K562 (cell line): ENCODE results near the gene RNF34. TPM values are rescaled to one million over a fixed set of nuclear protein-coding genes. Genes with fewer than 3 reads are reported as not detected.

Source experiments
- AFF1 ChIP-seq, 2 experiments: fragments of 450-650 bp; IDR thresholded peaks; 2 replicates each; pipeline ENCODE4 v1.6.1; 2018; ENCODE audit warnings: mild to moderate bottlenecking in 2 of 2, low read depth in 1 of 2; ENCODE audit not compliant: partially characterized antibody in 2 of 2
- ARID2 ChIP-seq: fragments of 450-650 bp; IDR thresholded peaks from 2 replicates; pipeline ENCODE4 v1.6.1; 2017; ENCODE audit warnings: antibody characterized with exemption, mild to moderate bottlenecking
- DDX20 ChIP-seq: fragments of 450-650 bp; IDR thresholded peaks from 2 replicates; pipeline ENCODE4 v1.6.1; 2016; ENCODE audit warnings: missing genetic modification characterization, low read depth, mild to moderate bottlenecking, missing compliant biosample characterization, moderate library complexity
- ELF4 ChIP-seq: fragments of 450-650 bp; formaldehyde crosslinking; IDR thresholded peaks from 2 replicates; pipeline ENCODE4 v1.4.0; 2022; ENCODE audit warnings: missing genetic modification characterization
- HMG20A ChIP-seq: fragments of 450-650 bp; formaldehyde crosslinking; conservative IDR thresholded peaks from 2 replicates; pipeline ENCODE4 v1.4.0; 2020; ENCODE audit warnings: mild to moderate bottlenecking, mixed read lengths
- MAFK ChIP-seq: IDR thresholded peaks from 2 replicates; pipeline ENCODE4 v1.6.1; 2011; ENCODE audit warnings: low read length, improper control_type of control experiment
- MCM5 ChIP-seq: fragments of 450-650 bp; IDR thresholded peaks from 2 replicates; pipeline ENCODE4 v1.6.1; 2016; ENCODE audit warnings: low read depth
- OTX1 ChIP-seq: fragments of 450-650 bp; formaldehyde crosslinking; IDR thresholded peaks from 2 replicates; pipeline ENCODE4 v1.4.0; 2022; ENCODE audit warnings: mild to moderate bottlenecking
- RBM17 ChIP-seq: fragments of 200-400 bp; formaldehyde crosslinking; IDR thresholded peaks from 2 replicates; pipeline ENCODE4 v1.6.1; 2017; ENCODE audit warnings: low read depth, mild to moderate bottlenecking, low read length, borderline replicate concordance
- SAFB ChIP-seq: fragments of 200-400 bp; formaldehyde crosslinking; IDR thresholded peaks from 2 replicates; pipeline ENCODE4 v1.6.1; 2017; ENCODE audit warnings: low read depth, low read length, borderline replicate concordance
- TGIF2 ChIP-seq: sonication (generic); formaldehyde crosslinking; IDR thresholded peaks from 2 replicates; pipeline ENCODE4 v1.8.1; 2022; ENCODE audit warnings: mild to moderate bottlenecking, missing genetic modification reagents, moderate library complexity
- ZC3H8 ChIP-seq: fragments of 450-650 bp; IDR thresholded peaks from 2 replicates; pipeline ENCODE4 v1.6.1; 2017
- ZEB2 ChIP-seq: fragments of 450-650 bp; IDR thresholded peaks from 2 replicates; pipeline ENCODE4 v1.6.1; 2016
- ZNF140 ChIP-seq: fragments of 250-450 bp; sonication (Bioruptor Pico); IDR thresholded peaks from 2 replicates; pipeline ENCODE4 v1.8.0; 2021; ENCODE audit warnings: moderate library complexity, mild to moderate bottlenecking, inconsistent platforms
- ZNF592 ChIP-seq: fragments of 450-650 bp; IDR thresholded peaks from 2 replicates; pipeline ENCODE4 v1.6.1; 2017; ENCODE audit warnings: antibody characterized with exemption, mild to moderate bottlenecking
- polyA plus RNA-seq, 8 experiments: library from polyadenylated mRNA; depleted of rRNA in 4 of 8; stranded (reverse) in 5 of 8; unstranded in 3 of 8; fragments of >200 nt; fragmentation: Nextera tagmentation in 2 of 8; fragmentation: Illumina TruSeq in 1 of 8; extraction: Ambion mirVana in 2 of 8; extraction: Trizol in 1 of 8; gene quantifications; 2 replicates each; pipeline versions ENCODE4 v1.2.1 to v1.2.3, GENCODE V29; 2011 to 2014; ENCODE audit warnings: inconsistent platforms in 1 of 8, missing spikeins in 1 of 8
- total RNA-seq, 7 experiments: library from RNA; depleted of rRNA in 6 of 7; stranded (reverse); fragments of >200 nt in 6 of 7; fragmentation: Illumina TruSeq in 2 of 7; extraction: Trizol in 2 of 7; gene quantifications; 2 replicates each; pipeline versions ENCODE4 v1.2.1 to v1.2.3, GENCODE V29; 2011 to 2021; ENCODE audit warnings: low replicate concordance in 1 of 7
- TF ChIP-seq, protein P1 (sequence below), 2 experiments: fragments of 450-650 bp in 1 of 2; sonication (generic) in 1 of 2; formaldehyde crosslinking in 1 of 2; IDR thresholded peaks in 1 of 2; conservative IDR thresholded peaks in 1 of 2; 2 replicates each; pipeline versions ENCODE4 v1.6.1 to v1.8.1; 2016 to 2023; ENCODE audit warnings: mild to moderate bottlenecking in 2 of 2, moderate library complexity in 2 of 2, inconsistent platforms in 1 of 2, missing genetic modification reagents in 1 of 2
- TF ChIP-seq, protein P2 (sequence below): fragments of 450-650 bp; formaldehyde crosslinking; IDR thresholded peaks from 2 replicates; pipeline ENCODE4 v1.4.0; 2022; ENCODE audit warnings: missing genetic modification characterization

RNF34 gene
- total and polyA plus RNA-seq, 9 of the 15 experiments (the other 6 are each of a cell fraction or from before 2014, with no cell fraction given): 41.7 to 88.9 (median 54.1) TPM

- TF ChIP-seq DDX20 (tag): no peak
- no peak for TF ChIP-seq ELF4 (CRISPR knock-in tag)
- TF ChIP-seq, protein P1, sequence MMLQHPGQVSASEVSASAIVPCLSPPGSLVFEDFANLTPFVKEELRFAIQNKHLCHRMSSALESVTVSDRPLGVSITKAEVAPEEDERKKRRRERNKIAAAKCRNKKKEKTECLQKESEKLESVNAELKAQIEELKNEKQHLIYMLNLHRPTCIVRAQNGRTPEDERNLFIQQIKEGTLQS (IDR thresholded peaks at IDR 0.05): peak; percentile 36; the same call in 1 of the 2 replicates
- TF ChIP-seq, protein P1 (CRISPR knock-in tag; conservative IDR thresholded peaks at IDR 0.05): no peak
- no peak for TF ChIP-seq MAFK
- TF ChIP-seq TGIF2 (CRISPR knock-in tag): no peak
- no peak for TF ChIP-seq ZNF592
- no peak for TF ChIP-seq ZEB2
- TF ChIP-seq ZC3H8: no peak
- no peak for TF ChIP-seq SAFB
- TF ChIP-seq, protein P2, sequence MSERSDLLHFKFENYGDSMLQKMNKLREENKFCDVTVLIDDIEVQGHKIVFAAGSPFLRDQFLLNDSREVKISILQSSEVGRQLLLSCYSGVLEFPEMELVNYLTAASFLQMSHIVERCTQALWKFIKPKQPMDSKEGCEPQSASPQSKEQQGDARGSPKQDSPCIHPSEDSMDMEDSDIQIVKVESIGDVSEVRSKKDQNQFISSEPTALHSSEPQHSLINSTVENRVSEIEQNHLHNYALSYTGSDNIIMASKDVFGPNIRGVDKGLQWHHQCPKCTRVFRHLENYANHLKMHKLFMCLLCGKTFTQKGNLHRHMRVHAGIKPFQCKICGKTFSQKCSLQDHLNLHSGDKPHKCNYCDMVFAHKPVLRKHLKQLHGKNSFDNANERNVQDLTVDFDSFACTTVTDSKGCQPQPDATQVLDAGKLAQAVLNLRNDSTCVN (CRISPR knock-in tag): no peak
- no peak for TF ChIP-seq RBM17
- TF ChIP-seq OTX1 (CRISPR knock-in tag): no peak
- no peak for TF ChIP-seq MCM5
- TF ChIP-seq AFF1 (IDR thresholded peaks at IDR 0.05; ENCODE audit: low read depth in 1 of 2, partially characterized antibody in 2 of 2): no peak
- no peak for TF ChIP-seq ZNF140 (CRISPR knock-in tag)
- no peak for TF ChIP-seq HMG20A (CRISPR knock-in tag)
- no peak for TF ChIP-seq ARID2
Measured at GRCh38 chr12:121391619-121392324, 8.1 kb upstream of the RNF34 start (continued).
